ENCODE results near the gene UCP3. TPM values are rescaled to one million over a fixed set of nuclear protein-coding genes. Genes with fewer than 3 reads are reported as not detected.

The UCP3 gene
- total RNA-seq, 1 experiment from 2014 or later: 1.2 TPM

DNA sequence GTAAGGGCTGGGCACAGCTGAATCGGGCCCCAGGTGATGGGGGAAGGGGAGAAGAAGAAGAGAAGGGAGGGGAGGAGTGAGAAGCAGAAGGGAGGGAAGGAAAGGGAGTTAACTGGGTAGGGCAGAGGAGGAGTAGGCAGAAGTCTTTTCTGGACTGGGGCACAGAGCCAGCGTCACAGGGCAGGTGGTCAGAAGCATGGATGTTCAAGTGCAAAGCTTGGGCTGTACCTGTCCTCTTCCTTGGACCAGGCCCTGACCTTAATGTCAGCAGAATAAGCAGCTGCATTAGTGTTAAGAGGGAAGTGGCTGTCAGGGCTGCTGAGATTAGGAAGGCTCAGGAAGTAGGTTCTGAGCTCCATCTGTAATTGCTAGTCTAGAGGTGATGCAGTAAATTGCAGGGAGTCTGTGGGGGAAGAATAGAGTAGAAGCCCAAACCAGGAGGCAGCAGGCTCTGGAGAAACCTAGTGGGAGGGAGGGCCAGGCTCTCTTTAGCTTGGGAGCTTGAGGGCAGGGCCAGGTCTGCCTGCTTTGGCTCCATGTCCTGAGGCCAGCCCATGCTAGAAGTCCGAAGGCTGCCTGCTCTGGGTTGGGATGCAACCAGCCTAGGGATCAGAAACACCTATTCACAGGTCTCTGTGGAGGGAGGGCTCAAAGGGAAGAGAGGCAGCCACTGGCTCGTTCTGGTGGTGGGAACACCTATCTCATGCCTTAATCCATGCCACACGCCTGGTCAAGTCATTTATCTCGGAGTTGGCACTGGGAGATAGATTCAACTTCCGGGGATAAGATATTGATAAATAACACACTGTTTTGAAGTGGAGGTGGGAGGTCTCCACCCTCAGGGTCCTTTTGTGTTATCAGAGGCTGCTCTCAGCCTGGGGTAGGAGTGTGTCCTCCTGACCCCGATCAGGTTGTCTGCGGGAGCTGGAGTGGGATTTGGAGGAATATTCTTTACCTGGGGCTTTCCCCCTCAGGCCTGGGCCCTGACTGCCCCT lies 1.7 kb upstream of the UCP3 start:
- no peak for TF ChIP-seq EZH2 (IDR thresholded peaks at IDR 0.05; ENCODE audit: low read length, unreplicated experiment)
- TF ChIP-seq EZH2phosphoT487 (IDR thresholded peaks at IDR 0.05; ENCODE audit: borderline replicate concordance, low read length): no peak
- TF ChIP-seq, protein P1, sequence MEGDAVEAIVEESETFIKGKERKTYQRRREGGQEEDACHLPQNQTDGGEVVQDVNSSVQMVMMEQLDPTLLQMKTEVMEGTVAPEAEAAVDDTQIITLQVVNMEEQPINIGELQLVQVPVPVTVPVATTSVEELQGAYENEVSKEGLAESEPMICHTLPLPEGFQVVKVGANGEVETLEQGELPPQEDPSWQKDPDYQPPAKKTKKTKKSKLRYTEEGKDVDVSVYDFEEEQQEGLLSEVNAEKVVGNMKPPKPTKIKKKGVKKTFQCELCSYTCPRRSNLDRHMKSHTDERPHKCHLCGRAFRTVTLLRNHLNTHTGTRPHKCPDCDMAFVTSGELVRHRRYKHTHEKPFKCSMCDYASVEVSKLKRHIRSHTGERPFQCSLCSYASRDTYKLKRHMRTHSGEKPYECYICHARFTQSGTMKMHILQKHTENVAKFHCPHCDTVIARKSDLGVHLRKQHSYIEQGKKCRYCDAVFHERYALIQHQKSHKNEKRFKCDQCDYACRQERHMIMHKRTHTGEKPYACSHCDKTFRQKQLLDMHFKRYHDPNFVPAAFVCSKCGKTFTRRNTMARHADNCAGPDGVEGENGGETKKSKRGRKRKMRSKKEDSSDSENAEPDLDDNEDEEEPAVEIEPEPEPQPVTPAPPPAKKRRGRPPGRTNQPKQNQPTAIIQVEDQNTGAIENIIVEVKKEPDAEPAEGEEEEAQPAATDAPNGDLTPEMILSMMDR (conservative IDR thresholded peaks at IDR 0.05; ENCODE audit: low read depth, low read length): no peak
- ChIA-PET POLR2A (ENCODE audit: unreplicated experiment) (no interaction called here), CTCF (no interaction called here)
- Histone ChIP-seq H3K36me3 (ENCODE audit: low read depth, low read length) (no peaks in the 10 kb centered on the region), H2AFZ (ENCODE audit: low read length) (no peak overlapping the region), H3K79me2 (ENCODE audit: low read length) (no peaks in the 10 kb centered on the region), H3K9me2 (replicated peaks; ENCODE audit: low read length) (no peaks in the 10 kb centered on the region), H3K4me3 (ENCODE audit: low read length) (no peak overlapping the region), H3K9me3 (ENCODE audit: low read length) (no peaks in the 10 kb centered on the region), H3K4me1 (ENCODE audit: insufficient read depth, low read length) (no peaks in the 10 kb centered on the region), H3K9ac (ENCODE audit: low read length) (no peak overlapping the region), H3K27me3 (ENCODE audit: low read length) (no peaks in the 10 kb centered on the region), H4K20me1 (ENCODE audit: low read length) (no peaks in the 10 kb centered on the region), H3F3A (ENCODE audit: low read length, unreplicated experiment) (no peaks in the 10 kb centered on the region), H3K4me2 (ENCODE audit: low read length) (no peak overlapping the region), H3K27ac (ENCODE audit: low read length) (no peak overlapping the region)
- DNase-seq (no peak), ATAC-seq (no peak)
- intact Hi-C loops (cut with micrococcal nuclease): no loop called here
- BruUV-seq (replicated peaks): no TSS peak

GRCh38 chr11:74009675-74010305 lies 905 bp upstream of the UCP3 start:
- ChIA-PET POLR2A (ENCODE audit: unreplicated experiment) (no interaction called here), CTCF (no interaction called here)
- Histone ChIP-seq H3K9me2 (replicated peaks; ENCODE audit: low read length) (no peaks in the 10 kb centered on the region), H3K4me1 (ENCODE audit: insufficient read depth, low read length) (no peaks in the 10 kb centered on the region), H3K27me3 (ENCODE audit: low read length) (no peaks in the 10 kb centered on the region), H3K4me2 (ENCODE audit: low read length) (no peak overlapping the region), H3K36me3 (ENCODE audit: low read depth, low read length) (no peaks in the 10 kb centered on the region), H3F3A (ENCODE audit: low read length, unreplicated experiment) (no peaks in the 10 kb centered on the region), H4K20me1 (ENCODE audit: low read length) (no peaks in the 10 kb centered on the region), H3K9ac (ENCODE audit: low read length) (no peak overlapping the region), H3K9me3 (ENCODE audit: low read length) (no peaks in the 10 kb centered on the region), H3K4me3 (ENCODE audit: low read length) (no peak overlapping the region), H2AFZ (ENCODE audit: low read length) (no peak overlapping the region), H3K27ac (ENCODE audit: low read length) (no peak overlapping the region), H3K79me2 (ENCODE audit: low read length) (no peaks in the 10 kb centered on the region)
- no peak for ATAC-seq
- TF ChIP-seq, protein P1 (conservative IDR thresholded peaks at IDR 0.05; ENCODE audit: low read depth, low read length): no peak
- TF ChIP-seq EZH2 (IDR thresholded peaks at IDR 0.05; ENCODE audit: low read length, unreplicated experiment): no peak
- no peak for TF ChIP-seq EZH2phosphoT487 (IDR thresholded peaks at IDR 0.05; ENCODE audit: borderline replicate concordance, low read length)
- no TSS peak for BruUV-seq (replicated peaks)
- intact Hi-C loops (cut with micrococcal nuclease): no loop called here
- no peak for DNase-seq

DNA sequence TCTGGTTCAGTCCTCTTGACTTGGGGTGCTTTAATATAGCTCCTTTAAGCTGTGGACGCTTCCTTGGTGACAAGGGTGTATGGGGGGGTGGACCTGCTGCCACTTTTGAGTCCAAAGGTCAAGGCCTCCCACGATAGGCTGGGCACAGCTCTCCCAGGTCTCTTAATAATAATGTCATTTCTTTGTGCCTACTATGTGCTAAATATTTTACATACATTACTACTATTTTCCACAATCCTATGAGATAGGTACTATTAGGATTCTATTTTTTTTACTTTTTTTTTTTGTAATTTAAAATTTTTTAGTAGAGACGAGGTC lies 304 bp upstream of the UCP3 start:
- Histone ChIP-seq H3K9ac (ENCODE audit: low read length) (no peak overlapping the region), H3K79me2 (ENCODE audit: low read length) (no peaks in the 10 kb centered on the region), H3K4me3 (ENCODE audit: low read length) (no peak overlapping the region), H3K4me1 (ENCODE audit: insufficient read depth, low read length) (no peaks in the 10 kb centered on the region), H3K4me2 (ENCODE audit: low read length) (no peak overlapping the region), H3K27ac (ENCODE audit: low read length) (no peak overlapping the region), H3F3A (ENCODE audit: low read length, unreplicated experiment) (no peaks in the 10 kb centered on the region), H3K27me3 (ENCODE audit: low read length) (no peaks in the 10 kb centered on the region), H2AFZ (ENCODE audit: low read length) (no peak overlapping the region), H4K20me1 (ENCODE audit: low read length) (no peaks in the 10 kb centered on the region), H3K9me2 (replicated peaks; ENCODE audit: low read length) (no peaks in the 10 kb centered on the region), H3K36me3 (ENCODE audit: low read depth, low read length) (no peaks in the 10 kb centered on the region), H3K9me3 (ENCODE audit: low read length) (no peaks in the 10 kb centered on the region)
- TSS peak; percentile 9 for BruUV-seq (replicated peaks)
- intact Hi-C loops (cut with micrococcal nuclease): no loop called here
- ChIA-PET POLR2A (ENCODE audit: unreplicated experiment) (no interaction called here), CTCF (no interaction called here)
- TF ChIP-seq EZH2 (IDR thresholded peaks at IDR 0.05; ENCODE audit: low read length, unreplicated experiment): no peak
- TF ChIP-seq, protein P1 (conservative IDR thresholded peaks at IDR 0.05; ENCODE audit: low read depth, low read length): no peak
- no peak for TF ChIP-seq EZH2phosphoT487 (IDR thresholded peaks at IDR 0.05; ENCODE audit: borderline replicate concordance, low read length)
- no peak for DNase-seq
- ATAC-seq: no peak

Data from PC-3 (cell line).